Kidney capillary endothelial cell (primary cell): ENCODE results near the gene DUOXA1.
A peak's percentile ranks its signal among the peaks of the same experiment; 100 is the strongest.

Source experiments
- DNase-seq: peaks from one replicate; pipeline ENCODE4 v3.0.0-alpha.2; 2018; ENCODE audit warnings: low spot score

Gene DUOXA1

DNA sequence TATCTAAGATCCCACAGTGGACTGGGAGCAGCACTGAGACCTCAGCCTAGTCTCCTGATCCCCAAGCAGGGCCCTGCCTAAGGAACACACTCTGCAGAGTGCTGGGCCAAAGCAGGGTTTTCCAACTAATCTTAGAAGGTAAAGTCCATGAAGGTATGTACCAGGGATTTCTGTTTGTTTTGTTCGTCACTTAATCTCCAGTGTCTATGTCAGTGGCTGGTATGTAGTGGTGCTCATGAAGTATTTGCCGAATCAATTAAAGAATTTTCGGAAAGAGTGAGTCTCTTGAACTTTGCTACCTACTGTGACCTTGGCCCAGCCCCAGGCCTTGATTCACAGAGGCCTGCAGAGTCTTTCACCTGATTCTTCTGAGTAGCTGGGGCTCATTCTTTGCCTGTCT is 1.8 kb upstream of the DUOXA1 start:
- DNase-seq: no peak

DNA sequence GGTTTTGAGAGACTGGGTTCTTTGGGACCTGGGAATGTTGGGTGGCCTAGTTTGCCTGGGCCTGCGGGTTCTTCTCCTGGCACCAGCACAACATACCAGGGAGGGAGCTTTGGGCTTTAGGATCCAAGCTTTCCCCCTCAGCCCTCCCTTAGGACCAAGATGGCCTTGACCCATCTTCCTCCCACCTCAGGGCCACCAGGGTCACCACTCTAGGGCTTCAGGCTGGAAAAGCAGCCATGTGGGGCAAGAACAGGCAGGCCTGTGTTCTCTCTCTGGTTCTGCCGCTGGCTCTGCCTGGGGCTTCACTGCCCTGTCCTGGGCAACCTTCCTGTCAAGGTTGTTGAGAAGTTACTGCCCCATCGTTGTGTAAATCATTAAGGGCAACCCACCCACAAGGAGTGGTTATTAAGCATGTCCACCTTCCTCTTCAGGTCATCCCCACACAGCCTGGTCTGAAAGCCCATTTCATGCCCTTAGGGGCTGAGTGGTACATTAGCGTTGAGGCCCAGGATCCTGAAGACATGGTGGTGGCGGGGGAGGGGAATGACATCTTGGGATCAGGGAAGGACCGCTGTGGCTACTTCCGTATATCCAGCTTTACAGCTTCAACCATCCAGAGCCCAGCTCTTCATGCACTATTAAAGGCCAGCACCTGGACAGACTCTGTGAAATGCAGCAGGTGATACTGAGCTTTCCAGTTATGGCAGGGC is 767 bp upstream of the DUOXA1 start:
- no peak for DNase-seq

- DNase-seq: no peak
Measured at GRCh38 chr15:45128971-45129639, 574 bp downstream of the DUOXA1 start.

- DNase-seq: no peak
Measured at GRCh38 chr15:45126535-45127158, 3.0 kb downstream of the DUOXA1 start.

- DNase-seq: no peak
Measured at GRCh38 chr15:45123397-45123796, 6.3 kb downstream of the DUOXA1 start.

GRCh38 chr15:45122719-45123118 is 7.0 kb downstream of the DUOXA1 start:
- DNase-seq: no peak

DNA sequence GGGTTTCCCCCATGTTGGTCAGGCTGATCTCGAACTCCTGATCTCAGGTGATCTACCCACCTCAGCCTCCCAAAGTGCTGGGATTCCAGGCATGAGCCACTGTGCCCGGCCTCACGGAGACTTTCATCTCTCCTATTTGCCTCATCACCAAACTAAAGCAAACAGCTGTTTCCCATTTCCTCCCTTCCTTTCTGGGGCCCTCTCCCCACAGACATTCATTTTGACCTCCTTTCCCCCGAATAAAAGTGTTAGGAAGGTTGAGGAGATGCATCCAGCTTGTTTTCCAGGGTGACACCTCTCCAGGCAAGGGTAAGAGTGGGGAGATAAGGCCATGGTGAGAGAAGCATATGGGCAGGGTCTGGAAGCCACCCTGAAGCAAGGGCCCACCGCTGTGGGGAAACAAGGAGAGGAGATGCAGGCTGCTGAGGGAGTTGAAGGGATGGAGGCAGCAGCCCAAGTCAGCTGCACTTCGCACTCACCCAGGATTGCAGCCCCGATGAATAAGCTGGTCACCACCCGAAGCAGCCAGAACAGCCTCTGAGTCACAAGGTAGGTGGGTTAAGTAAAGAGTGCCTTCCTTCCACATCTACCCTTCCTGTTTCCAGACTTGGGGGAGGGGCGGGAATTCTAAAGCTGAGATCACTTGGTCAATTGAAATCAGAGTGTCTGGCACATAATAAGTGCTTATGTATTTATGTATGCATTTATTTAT is 7.8 kb downstream of the DUOXA1 start:
- DNase-seq: peak; percentile 84

- no peak for DNase-seq
Measured at GRCh38 chr15:45121020-45121419, 8.7 kb downstream of the DUOXA1 start.

- no peak for DNase-seq
Measured at GRCh38 chr15:45120081-45120972, 9.4 kb downstream of the DUOXA1 start.

DNA sequence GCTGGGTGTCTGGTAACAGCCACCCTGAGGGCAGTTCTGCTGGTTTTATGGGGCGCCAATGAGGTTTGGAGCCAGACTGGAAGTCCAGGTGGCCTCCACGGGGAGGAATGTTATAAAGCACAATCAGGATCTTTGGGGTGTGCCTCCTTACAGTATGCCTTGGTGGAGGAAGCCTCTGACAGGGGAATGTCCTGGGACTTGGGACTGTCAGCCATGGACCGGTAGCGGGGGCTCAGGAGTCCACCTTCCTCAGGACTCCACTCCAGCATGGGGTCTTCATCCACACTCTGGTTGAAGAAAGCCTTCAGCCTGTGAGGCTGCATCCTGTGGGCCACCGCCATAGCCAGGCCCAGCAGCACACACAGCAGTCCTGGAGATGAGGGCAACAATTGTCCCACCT is 10.7 kb downstream of the DUOXA1 start:
- no peak for DNase-seq

- DNase-seq: peak; percentile 90
Measured at GRCh38 chr15:45118131-45118588, 11.5 kb downstream of the DUOXA1 start.

DNA sequence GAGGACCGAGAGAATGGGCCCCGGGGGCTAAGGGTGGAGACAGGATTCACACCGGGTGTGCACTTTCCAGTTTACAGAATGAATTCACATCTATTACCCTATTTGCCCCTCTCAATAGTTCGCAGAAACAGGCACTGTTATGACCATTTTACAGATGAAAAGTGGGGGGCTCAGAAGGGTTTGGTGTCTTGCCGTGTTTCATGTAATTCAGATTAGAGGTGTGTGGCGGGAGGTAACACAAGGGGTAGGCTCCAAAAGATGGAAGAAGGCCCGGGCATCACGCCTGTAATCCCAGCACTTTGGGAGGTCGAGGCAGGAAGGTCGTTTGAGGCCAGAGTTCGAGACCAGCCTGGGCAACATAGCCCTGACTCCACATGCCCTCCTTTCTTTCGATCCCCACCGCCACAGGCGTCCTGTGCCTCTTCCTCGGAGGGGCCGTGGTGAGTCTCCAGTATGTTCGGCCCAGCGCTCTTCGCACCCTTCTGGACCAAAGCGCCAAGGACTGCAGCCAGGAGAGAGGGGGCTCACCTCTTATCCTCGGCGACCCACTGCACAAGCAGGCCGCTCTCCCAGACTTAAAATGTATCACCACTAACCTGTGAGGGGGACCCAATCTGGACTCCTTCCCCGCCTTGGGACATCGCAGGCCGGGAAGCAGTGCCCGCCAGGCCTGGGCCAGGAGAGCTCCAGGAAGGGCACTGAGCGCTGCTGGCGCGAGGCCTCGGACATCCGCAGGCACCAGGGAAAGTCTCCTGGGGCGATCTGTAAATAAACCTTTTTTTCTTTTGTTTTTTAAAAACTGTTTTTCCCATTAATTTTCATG is 12.2 kb downstream of the DUOXA1 start:
- no peak for DNase-seq

DNA sequence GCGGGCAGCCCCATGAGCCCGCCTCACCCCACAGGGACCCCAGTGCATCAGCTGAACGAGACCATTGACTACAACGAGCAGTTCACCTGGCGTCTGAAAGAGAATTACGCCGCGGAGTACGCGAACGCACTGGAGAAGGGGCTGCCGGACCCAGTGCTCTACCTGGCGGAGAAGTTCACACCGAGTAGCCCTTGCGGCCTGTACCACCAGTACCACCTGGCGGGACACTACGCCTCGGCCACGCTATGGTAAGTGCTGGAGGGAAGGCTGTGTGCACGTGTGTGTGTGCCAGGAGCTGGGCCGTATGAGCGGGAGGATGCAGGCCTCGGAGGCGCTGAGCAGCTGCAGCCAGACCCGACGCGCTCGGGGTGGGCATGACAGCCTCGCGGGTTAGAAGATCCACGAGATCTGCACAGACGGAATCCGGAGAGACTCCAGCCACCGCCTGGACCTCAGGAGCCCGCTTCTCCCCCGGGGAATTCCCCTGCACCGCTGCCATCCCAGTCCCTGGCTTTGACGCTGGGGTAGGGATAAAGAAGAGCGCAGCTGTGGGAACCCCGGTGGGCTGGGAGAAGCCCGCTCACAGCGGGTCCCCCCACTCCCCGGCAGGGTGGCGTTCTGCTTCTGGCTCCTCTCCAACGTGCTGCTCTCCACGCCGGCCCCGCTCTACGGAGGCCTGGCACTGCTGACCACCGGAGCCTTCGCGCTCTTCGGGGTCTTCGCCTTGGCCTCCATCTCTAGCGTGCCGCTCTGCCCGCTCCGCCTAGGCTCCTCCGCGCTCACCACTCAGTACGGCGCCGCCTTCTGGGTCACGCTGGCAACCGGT is 13.0 kb downstream of the DUOXA1 start:
- DNase-seq: no peak

GRCh38 chr15:45116006-45116481 is 13.6 kb downstream of the DUOXA1 start:
- no peak for DNase-seq

DNA sequence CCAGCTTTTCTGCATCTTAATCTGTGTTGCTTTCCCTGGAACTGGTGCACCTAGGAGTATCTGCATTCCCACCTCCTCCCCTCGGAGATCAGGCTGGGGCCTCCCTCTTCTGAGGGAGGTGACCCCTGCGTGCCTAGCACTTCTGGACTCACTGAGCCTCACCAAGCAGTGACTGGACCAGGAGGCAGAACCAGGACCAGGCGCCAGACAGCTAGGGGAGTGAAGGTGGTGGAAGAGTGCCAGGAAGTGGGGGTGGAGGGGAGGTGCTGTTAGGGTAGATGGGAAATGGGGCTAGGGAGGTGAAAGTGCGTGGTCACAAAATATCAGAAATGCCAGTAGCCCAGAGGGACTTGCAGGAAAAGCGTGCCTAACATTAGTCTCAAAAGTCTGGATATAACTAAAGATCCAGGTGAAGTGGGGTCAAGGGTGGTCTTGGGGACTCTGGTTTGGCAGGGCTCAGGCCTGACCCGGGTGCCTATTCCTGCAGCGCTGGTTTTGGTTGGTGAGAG is 14.3 kb downstream of the DUOXA1 start:
- DNase-seq: no peak

DNA sequence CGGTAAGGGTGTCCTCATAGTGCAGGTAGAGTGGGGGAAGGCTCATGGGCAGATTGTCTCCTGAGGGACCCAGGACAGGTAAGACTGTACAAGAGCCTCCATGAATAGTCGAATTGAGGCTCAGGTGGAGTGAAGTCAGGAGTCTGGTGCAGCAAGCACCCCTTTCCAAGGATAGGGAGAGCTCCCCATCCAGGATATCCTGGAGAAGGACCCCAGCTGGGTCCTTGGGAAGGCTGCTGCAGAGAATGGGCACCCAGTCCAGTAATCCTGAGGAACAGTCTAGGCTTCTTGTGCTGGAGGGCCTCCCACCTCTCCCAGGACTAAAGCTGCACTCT is 15.0 kb downstream of the DUOXA1 start:
- no peak for DNase-seq

DNA sequence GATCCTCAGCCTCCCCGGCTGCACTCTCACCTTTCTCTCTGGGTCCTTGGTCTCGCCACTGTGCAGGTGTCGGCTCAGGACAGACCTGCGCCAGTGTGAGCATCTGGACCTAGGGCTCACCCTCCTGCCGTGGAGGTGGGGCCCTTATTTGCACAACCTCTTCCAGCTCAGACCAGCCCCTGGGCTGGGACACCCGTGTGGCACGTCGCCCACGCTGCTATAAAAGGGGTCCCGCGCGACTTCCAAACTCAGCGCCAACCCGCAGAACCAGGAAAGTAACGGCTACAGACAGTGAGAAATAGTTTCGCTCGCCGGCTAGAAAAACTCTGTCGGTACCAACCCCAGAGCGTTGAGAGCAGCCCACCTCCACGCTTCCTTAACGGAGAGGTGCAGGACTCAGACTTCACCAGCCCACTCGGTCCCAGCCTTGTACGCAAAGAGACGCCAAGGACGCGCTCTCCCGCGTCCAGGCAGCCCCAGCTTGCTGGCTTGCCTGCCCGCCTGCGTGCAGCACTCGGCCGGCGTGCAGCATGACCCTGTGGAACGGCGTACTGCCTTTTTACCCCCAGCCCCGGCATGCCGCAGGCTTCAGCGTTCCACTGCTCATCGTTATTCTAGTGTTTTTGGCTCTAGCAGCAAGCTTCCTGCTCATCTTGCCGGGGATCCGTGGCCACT is 15.5 kb downstream of the DUOXA1 start, which contains the start of the genes DUOX2 and DUOXA2:
Gene DUOX2, minus strand, starts transcription at position 97 of the 675 bp plus-strand sequence. CDS start 761 bp downstream, outside the sequence.
Gene DUOXA2, plus strand, starts transcription at position 251 of the 675 bp plus-strand sequence. Its CDS starts 280 bp downstream, at position 531.
- no peak for DNase-seq

DNA sequence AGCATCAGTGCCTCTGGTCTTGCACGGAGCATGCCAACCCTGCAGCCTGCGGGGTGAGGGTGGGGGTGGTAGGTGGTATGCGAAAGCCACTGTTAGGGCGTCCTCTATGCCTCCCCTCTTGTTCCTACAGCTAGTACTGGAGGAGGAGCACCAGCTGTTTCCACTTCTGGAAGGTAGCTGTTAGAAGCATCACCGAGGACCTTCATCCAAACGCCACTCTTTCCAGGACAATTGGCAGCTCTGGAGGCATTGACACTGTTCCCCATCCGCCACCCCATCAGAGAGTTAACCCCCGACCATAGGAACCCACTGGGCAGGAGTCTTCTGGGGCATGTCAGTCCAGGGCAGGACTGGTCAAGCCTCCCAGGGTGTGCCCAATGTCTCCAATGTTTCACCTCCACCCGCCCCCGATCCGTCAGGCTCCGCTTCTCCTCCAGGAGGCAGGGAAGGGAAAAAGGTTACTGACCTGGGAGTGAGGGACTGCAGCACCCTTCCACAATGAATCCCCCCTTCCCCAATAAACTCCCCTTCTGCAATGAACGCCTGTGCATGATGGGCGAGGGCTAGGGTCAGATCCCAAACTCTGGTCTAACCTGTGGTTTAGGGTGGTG is 16.2 kb downstream of the DUOXA1 start:
- no peak for DNase-seq
